Embryonic facial prominence (tissue), 1 donor: ENCODE data around the gene MT1H.

ENCODE experiments used
- DNase-seq: peaks from one replicate; pipeline ENCODE4 v3.0.0-alpha.2; 2016; ENCODE audit errors: extremely low spot score

The MT1H gene

DNA sequence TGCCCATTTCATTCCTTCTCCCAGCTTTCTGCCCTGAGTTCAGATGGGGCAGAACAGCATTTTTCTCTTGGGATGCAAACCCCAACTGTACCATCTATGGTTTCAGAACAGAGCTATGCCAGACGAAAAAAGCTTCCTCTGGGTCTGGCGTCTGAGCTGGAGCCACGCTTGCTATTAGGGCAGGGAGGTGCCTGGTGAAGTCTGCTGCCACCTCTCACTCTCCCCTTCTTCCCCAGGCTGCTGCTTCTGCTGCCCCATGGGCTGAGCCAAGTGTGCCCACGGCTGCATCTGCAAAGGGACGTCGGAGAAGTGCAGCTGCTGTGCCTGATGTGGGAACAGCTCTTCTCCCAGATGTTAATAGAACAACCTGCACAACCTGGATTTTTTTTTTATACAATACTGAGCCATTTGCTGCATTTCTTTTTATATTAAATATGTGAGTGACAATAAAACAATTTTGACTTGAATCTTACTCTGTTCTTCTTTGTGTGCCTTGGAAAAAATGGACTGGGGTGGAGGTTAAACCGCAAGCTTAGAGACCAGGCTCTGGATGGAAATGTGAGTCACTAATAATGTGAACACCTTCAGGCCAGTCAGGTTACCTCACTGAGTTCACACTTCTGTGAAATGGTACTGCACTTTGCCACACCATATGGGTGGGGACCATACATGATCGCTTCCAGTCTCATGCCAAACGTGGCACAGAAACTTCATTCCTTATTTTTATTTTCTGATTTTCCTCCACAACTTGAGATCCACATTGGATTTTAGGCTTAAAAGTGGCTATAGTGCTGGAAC, 32.8 kb upstream of the MT1H start:
- no peak for DNase-seq

DNA sequence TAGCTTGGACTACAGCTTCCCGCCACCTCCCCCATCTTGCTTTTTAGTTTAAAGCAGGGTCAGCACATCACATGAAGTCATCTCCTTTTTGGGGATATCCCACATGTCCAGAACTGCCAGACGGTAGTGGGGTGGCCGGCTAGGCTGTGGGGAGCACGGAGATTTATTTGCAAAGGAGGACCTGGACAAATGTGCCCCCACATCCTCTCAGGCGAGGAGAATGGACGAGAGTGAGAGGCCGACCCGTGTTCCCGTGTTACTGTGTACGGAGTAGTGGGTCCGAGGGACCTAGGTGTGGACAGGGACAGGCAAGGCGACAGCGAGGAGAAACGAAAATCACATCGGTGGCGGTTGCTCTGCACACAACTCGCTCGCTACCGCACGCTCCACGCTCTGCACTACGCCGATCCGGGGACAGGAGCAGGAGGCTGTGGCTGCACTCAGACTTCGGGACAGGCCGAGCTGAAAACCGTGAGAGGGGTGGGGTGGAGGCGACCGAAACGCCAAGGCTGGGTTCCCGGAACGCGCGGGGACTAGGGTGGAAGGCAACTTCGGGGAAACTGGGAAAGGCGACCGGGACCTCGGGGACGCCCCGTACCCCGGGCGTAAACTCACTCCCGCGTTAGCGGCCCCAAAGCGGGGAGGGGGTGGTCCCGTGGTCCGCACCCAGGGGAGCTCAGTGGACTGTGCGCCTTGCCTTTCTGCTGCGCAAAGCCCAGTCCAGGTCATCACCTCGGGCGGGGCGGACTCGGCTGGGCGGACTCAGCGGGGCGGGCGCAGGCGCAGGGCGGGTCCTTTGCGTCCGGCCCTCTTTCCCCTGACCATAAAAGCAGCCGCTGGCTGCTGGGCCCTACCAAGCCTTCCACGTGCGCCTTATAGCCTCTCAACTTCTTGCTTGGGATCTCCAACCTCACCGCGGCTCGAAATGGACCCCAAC, 31.5 kb upstream of the MT1H start, which contains the start of gene MT1A:
TSS of gene MT1A (plus strand) at position 853 of the 937 bp plus-strand sequence. CDS start at position 926, 73 bp downstream.
- DNase-seq, result no peak

DNA sequence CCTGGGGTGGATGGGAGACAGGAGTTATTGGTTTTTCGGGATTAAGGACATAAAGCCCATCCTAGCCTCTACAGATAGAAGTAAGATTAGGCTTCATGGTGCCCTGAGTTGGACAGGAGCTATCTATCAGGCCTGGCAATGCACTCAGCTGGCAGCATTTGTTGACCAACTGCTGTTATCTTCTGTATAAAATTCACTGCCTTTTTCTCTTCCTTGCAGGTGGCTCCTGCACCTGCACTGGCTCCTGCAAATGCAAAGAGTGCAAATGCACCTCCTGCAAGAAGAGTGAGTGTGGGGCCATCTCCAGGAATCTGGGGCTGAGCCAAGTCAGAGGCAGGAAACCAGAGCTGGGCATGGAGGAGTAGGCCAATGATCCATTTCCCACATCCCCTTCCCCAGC, 30.6 kb upstream of the MT1H start:
- DNase-seq, result no peak

DNA sequence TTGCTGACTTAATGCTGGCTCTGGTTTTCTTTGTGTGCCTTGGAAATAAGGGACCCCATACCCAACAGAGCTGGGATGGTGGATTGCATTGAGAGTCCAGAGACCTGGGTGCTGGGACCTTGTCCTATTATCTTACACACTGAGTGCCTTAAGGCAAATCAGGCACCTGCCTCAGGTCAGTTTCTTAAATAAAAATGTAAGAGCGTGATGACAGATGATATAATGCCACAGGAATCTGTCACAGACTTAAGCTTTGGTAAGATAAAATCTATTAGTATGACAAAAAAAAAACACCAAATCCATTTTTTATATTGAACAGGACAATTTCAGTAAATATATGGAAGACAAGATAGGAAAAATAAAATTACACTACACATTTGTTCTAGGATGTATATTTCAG, 29.5 kb upstream of the MT1H start:
- DNase-seq, result no peak

DNA sequence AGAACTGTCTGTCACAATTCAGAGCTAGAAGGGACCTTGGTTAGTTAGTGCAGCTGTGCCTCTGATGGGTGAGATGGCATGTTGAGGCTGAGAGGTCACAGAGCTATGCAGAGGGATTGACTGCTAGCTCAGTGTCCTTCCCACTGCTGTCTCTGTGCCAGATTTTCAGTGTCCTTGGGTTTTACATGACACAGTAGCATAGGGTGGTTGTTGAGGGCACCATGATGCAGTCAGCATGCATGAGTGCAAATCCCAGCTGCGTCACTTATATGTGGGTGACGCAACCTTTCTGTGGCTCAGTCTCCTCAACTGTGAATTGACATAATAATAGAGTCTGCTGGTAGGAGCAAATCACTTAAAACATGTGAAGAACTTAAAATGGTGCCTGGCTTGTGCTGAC, 28.4 kb upstream of the MT1H start:
- no peak for DNase-seq

DNA sequence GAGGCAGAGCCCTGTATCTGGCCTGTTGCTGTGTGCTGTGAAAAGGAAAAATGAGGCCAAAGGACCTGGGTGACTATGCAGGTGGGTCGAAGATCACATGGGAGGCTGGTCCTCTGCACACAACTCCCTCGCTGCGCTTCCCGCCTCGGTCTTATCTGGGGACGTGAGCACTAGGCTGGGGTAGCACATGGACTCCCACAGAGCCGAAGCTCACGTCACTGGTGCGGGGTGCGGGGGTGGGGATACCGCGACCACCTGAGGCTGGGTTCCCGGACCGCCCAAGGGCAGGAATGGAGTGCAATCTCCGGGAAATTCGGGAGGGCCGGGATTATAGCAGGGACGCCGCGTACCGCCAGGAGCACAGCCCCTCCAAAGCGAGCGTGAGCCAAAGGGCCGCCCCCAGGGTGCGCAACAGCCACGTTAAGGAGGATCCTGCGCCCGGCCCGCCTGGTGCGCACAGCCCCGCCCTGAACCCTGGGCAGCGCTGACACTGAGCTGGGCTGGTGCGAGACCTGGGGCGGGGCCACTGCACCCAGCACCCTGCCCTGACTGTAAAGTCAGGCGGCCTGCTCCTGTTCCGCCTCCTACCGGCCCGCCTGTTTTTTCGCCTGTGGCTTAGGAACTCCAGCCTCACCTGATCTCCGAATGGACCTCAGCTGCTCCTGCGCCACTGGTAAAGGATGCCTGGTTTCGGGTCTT, 26.4 kb upstream of the MT1H start:
- no peak for DNase-seq

DNA sequence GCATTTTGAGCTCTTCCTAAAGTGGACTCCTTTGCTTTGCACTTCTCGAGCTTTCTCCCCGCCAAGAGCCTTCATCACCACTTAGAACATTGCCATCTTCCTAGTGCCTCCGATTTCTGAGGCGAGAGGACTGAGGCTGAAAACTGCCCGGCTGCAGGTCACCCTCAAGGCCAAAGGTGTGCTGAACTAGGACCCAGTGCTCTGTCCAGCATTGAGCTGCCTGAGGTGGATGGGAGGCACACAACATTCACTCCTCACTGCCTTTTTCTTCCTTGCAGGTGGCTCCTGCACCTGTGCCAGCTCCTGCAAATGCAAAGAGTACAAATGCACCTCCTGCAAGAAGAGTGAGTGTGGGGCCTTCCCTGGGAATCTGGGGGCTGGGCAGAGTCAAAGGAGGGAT, 25.8 kb upstream of the MT1H start:
- no peak for DNase-seq

DNA sequence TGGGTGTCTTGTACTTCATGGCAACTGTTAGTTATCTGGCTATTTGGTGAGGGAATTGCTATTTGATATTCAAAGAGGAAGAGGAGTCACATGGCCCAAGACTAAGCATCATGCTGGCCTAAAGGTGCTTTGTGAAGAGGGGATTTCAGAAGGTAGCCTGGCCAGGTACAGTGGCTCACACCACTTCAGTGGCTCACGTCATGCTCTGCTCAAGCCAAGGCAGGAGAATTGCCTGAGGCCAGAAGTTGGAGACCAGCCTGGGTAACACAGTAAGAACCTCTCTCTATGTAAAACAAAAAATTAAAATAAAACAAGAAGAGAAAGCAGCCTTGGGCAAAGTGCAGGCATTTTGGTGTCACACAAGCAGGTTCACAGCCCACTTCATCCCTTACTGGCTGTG, 24.3 kb upstream of the MT1H start:
- no peak for DNase-seq

DNA sequence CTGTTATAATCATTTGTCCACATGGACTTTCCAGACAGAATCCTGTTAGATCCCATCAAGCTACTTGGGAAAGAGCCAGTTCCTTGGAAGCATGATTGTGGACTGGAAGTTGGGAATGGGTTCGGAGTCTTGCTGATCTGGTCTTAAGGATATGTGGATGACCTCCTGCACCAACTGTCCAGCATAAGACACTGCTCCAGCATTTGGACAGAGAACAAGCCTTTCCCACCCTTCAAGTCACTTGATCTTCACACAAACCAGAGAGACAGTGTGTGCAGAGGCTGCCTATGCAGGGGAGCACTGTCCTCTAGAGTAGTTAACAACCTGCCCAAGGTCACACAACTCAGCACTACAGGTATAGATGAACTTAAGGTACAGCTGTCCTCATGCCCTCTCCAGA, 23.8 kb upstream of the MT1H start:
- DNase-seq, result no peak

DNA sequence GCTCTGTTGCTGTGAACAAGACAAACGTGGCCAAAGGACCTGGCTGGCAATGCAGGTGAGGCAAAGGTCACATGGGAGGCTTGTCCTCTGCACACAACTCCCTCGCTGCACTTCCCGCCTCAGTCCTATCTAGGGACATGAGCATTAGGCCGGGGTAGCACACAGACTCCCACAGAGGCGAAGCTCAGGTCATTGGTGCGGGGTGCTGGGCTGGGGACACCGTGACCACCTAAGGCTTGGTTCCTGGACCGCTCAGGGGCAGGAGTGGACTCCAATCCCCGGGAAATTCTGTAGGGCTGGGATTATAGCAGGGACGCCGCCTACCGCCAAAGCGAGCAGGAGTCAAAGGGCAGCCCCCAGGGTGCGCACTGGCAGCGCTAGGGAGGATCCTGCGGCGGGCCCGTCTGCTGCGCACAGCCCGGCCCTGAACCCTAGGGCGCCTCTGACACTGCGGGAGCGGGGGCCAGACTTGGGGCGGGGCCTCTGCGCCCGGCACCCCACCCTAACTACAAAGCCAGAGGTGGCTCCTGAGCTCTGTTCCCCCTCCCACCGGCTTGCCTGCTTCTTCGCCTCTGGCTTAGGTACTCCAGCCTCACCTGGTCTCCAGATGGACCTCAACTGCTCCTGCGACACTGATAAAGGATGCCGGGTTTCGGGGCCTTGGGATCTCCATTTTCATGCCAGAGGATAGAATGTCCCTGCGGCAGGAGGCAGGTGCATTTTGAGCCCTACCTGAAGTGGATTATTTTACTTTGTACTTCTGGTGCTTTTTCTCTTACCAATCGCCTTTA, 21.8 kb upstream of the MT1H start:
- no peak for DNase-seq

DNA sequence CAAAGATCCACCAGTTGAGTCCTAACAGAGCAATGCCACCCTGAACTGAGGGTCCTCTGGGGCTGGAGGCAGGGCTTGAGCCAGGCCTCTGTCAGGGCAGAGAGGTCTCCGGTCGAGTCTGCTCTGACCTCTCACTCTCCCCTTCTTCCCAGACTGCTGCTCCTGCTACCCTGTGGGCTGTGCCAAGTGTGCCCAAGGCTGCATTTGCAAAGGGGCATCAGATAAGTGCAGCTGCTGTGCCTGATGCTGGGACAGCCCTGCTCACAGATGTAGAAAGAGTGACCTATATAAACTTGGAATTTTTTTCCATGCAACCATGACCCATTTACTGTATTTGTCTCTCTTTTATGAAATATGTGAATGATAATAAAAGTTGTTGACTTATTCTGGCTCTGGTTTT, 20.3 kb upstream of the MT1H start:
- no peak for DNase-seq

DNA sequence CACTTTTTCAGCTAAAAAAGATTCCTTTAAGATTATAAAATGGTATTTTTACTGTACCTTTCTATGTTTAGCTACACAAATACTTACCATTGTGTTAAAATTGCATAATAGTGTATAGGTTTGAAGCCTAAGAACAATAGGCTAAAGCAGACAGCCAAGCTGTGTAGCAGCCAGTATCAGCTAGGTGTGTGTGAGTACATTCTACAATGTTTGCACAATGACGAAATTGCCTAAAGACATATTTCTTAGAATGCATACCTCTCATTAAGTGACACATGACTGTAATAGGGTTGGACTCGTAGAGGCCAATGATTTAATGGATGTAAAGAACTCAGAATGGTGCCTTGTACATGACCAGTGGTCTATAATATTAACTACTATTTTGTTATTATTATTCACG, 19.8 kb upstream of the MT1H start:
- DNase-seq, result no peak

DNA sequence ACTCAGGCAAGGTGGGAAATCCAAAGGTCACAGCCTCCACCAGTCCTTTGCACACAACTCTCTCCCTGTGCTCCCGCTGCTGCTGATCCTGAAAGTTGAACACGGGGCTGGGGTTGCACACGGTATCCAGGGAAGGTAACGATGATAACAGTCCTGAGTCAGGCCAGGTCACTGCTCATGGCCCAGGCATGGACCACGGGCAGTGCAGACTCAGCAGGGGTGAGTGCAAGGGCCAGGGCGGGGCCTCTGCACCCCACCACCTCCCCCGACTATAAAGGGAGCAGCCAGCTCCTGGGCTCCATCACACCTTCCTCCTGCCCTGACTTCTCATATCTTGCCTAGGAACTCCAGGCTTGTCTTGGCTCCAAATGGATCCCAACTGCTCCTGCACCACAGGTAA, 18.0 kb upstream of the MT1H start, which contains the start of gene MT1B:
TSS of gene MT1B (plus strand) at position 301 of the 400 bp plus-strand sequence. CDS start at position 369, 68 bp downstream.
- DNase-seq, result no peak

DNA sequence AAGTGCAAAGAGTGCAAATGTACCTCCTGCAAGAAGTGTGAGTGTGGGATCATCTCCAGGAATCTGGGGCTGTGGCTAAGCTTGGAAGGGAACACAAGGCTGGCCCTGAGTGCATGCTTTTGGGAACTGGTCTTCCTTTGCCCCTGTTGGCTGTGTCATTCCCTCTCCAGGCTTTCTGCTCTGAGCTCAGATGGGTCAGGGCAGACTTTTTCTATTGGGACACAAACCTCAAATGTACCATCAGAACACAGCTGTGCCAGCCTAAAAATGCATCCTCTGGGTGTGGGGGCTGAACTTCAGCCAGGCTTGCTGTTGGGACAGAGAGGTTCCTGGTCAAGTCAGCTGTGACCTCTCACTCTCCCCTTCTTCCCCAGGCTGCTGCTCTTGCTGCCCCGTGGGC, 17.0 kb upstream of the MT1H start:
- no peak for DNase-seq

DNA sequence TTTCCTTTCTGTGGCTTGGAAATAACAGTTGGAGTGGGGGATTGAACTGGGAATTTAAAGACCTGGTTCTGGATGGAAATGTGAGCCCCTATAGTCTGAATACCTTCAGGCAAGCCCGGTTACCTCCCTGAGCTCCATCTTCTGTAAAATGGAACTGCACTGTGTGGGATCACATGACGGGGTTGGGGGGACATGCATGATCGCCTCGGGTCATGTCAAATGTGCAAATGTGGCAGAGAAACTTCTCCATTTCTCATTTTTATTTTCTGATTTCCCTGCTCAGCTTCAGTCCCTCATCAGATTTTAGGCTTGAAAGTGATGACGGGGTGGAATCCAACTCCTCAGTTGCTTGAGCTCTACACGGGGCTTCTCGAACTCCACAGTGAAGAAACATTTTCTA, 16.4 kb upstream of the MT1H start:
- DNase-seq, result no peak

DNA sequence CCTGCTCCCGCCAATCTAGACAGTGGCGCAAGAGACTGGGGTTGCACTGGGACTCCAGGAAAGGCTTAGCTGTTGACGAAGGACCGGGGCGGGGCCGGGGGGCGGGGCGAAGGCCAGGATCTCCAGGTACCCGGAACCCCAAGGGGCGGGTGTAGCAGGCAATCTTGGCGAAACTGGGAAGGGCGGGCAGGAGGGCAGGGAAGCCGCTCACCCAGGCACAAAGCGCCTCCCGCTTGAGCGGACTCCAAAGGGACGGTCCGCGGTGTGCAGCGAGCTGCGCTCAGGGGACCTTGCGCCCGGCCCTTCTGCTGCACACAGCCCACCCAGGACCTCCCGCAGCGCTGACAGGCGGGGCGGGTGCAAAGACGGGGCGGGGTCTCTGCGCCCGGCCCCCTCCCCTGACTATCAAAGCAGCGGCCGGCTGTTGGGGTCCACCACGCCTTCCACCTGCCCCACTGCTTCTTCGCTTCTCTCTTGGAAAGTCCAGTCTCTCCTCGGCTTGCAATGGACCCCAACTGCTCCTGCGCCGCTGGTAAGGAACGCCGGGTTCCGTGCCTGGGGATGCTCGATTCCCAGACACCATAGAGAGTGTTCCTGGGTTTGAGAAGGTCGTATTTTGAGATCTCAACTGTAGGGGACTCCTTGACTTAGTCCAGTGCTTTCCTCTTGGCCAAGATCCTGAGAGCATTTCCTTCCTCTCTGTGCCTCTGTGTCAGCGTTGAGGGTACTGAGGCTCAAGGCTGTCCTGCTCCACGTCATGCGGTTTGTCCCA, 11.9 kb upstream of the MT1H start, which contains the start of gene MT1F:
TSS of gene MT1F (plus strand) at position 405 of the 772 bp plus-strand sequence. CDS start at position 505, 100 bp downstream.
- no peak for DNase-seq

DNA sequence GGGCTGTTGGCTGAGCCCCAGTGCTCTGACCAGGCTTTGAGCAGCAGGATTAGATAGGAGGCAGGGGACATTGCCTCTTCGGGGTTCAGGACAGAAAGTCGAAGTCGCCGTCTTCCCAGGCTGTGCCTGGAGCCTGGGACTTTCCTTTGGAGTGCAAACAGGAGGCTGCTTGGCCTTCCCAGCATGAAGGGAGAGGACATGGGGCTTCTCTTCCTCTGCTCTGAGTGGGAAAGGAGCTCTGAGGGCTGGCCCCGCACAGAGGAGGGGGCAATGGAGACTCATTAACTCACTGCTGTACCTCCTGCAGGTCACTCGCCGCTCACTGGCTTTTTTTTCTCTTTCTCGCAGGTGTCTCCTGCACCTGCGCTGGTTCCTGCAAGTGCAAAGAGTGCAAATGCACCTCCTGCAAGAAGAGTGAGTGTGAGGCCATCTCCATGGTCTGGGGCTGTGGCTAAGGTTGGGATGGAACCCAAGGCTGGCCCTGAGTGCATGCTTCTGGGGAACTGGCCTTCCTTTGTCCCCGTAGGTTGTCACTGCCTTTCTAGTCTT, 11.2 kb upstream of the MT1H start:
- no peak for DNase-seq

DNA sequence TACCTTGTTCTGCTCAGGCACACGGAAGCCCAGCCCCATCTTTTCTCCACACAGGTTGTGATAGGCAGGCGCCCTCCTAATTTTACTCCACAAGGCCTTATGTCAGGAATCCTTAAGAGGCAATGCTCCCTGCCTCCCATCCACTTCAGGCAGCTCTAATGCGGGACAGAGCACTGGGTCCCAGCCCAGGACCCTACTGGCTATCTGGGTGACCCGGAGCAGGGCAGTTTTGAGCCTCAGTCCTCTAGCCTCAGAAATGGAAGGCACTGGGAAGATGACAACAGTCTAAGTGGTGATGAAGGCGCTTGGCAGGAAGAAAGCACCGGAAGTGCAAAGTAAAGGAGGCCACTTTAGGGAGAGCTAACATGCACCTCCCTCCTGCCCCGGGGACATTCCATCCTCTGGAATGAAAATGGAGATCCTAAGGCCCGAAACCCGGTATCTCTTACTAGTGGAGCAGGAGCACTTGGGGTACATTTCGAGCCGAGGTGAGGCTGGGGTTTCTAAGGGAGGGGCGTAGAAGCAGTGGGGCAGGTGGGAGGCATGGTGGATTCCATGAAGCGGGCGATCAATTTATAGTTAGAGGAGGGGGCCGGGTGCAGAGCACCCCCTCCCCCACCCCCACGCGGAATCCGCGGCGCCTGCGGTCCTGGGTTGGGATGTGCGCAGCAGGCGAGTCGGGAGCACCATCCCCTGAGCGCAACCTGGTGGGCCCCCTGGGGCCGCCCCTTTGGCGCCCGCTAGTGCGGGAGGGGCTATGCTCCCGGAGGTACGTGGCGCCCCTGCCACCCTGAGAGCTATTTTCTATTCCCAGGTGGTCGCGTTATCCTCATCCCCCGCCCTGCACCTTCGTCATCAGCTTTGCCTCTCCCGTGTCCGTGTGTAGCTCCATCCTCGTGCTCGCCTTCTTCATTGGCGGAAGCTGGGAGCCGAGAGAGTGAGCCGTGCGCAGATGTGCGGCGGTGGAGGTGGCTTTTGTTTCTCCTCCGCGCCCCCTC, 7.0 kb upstream of the MT1H start:
- DNase-seq, result no peak

DNA sequence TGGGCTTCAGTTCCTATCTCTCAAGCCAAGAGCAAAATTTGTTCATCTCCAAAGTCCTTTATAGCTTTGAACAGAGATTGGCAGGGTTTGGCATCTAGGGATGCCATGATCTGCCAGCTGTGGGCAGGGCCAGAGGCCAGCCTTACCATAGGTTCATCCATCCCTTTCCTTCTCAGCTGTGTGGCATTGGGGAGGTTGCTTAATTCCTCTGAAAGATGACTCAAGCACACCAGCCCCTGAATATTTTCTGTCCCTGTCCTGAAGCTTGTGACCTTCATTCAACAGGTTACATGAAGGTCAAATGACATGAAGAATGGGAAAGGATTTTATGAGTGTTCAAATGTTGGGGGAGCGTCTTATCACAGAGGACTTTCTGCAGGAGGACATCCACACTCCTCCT, 5.1 kb upstream of the MT1H start:
- no peak for DNase-seq
